H9 (cell line): ENCODE results near the gene OCIAD2. TPM values are rescaled to one million over a fixed set of nuclear protein-coding genes. Genes with fewer than 3 reads are reported as not detected.

ENCODE experiments used
- DNase-seq: peaks from one replicate; pipeline ENCODE4 v3.0.0-alpha.2; 2017
- H2AFZ ChIP-seq: one replicate; pipeline ENCODE4 v1.6.1; 2013; ENCODE audit warnings: mild to moderate bottlenecking, low read length, control low read depth, moderate library complexity
- H2AK5ac ChIP-seq: 2 replicates; pipeline ENCODE4 v1.6.1; 2013; ENCODE audit warnings: low read length, control low read depth, mixed read lengths; ENCODE audit not compliant: insufficient read length
- H2BK120ac ChIP-seq: one replicate; pipeline ENCODE4 v1.6.1; 2013; ENCODE audit warnings: low read depth, mild to moderate bottlenecking, low read length, control low read depth, inconsistent platforms; ENCODE audit not compliant: poor library complexity, severe bottlenecking
- H2BK12ac ChIP-seq: 2 replicates; pipeline ENCODE4 v1.6.1; 2013; ENCODE audit warnings: low read length, control low read depth, mixed read lengths, low read depth; ENCODE audit not compliant: insufficient read length
- H2BK15ac ChIP-seq: 2 replicates; pipeline ENCODE4 v1.6.1; 2013; ENCODE audit warnings: low read depth, low read length, control low read depth
- H2BK20ac ChIP-seq: one replicate; pipeline ENCODE4 v1.6.1; 2013; ENCODE audit warnings: low read depth, mild to moderate bottlenecking, low read length, control low read depth, inconsistent platforms; ENCODE audit not compliant: poor library complexity, severe bottlenecking
- H2BK5ac ChIP-seq: 2 replicates; pipeline ENCODE4 v1.6.1; 2013; ENCODE audit warnings: low read length, control low read depth, mixed read lengths; ENCODE audit not compliant: insufficient read length
- H3K14ac ChIP-seq: 2 replicates; pipeline ENCODE4 v1.6.1; 2013; ENCODE audit warnings: low read length, control low read depth; ENCODE audit not compliant: insufficient read depth
- H3K18ac ChIP-seq: 2 replicates; pipeline ENCODE4 v1.6.1; 2013; ENCODE audit warnings: low read depth, mild to moderate bottlenecking, mixed read lengths, low read length, control low read depth; ENCODE audit not compliant: insufficient read length
- H3K23ac ChIP-seq: 2 replicates; pipeline ENCODE4 v1.6.1; 2013; ENCODE audit warnings: low read length, control low read depth, mixed read lengths, low read depth; ENCODE audit not compliant: insufficient read length
- H3K23me2 ChIP-seq: 2 replicates; pipeline ENCODE4 v1.6.1; 2013; ENCODE audit warnings: low read depth, mild to moderate bottlenecking, mixed read lengths, low read length, control low read depth; ENCODE audit not compliant: insufficient read length, poor library complexity, severe bottlenecking
- H3K27ac ChIP-seq: 2 replicates; pipeline ENCODE4 v1.5.1; 2013; ENCODE audit warnings: low read length, control low read depth, mixed read lengths, low read depth; ENCODE audit not compliant: insufficient read length
- H3K27me3 ChIP-seq: 2 replicates; pipeline ENCODE4 v1.6.1; 2013; ENCODE audit warnings: low read length, control low read depth, inconsistent platforms; ENCODE audit not compliant: insufficient read depth
- H3K4ac ChIP-seq: 2 replicates; pipeline ENCODE4 v1.6.1; 2013; ENCODE audit warnings: low read depth, mild to moderate bottlenecking, control low read depth, inconsistent platforms, low read length, moderate library complexity
- H3K4me1 ChIP-seq: 2 replicates; pipeline ENCODE4 v1.6.1; 2013; ENCODE audit warnings: low read length, control low read depth, inconsistent platforms; ENCODE audit not compliant: insufficient read depth
- H3K4me2 ChIP-seq: 2 replicates; pipeline ENCODE4 v1.6.1; 2013; ENCODE audit warnings: low read length, control low read depth, mixed read lengths; ENCODE audit not compliant: insufficient read length, insufficient read depth
- H3K56ac ChIP-seq: 2 replicates; pipeline ENCODE4 v1.6.1; 2013; ENCODE audit warnings: low read depth, mild to moderate bottlenecking, mixed read lengths, low read length, control low read depth; ENCODE audit not compliant: insufficient read length
- H3K79me1 ChIP-seq: 2 replicates; pipeline ENCODE4 v1.6.1; 2013; ENCODE audit warnings: low read depth, mild to moderate bottlenecking, moderate library complexity, low read length, control low read depth, inconsistent platforms; ENCODE audit not compliant: insufficient read depth, poor library complexity, severe bottlenecking
- H3K79me2 ChIP-seq: 2 replicates; pipeline ENCODE4 v1.6.1; 2013; ENCODE audit warnings: low read length, control low read depth, inconsistent platforms; ENCODE audit not compliant: insufficient read depth
- H3K9ac ChIP-seq: 2 replicates; pipeline ENCODE4 v1.6.1; 2013; ENCODE audit warnings: low read length, control low read depth, mixed read lengths; ENCODE audit not compliant: insufficient read length; ENCODE audit errors: extremely low read depth
- H3K9me3 ChIP-seq: one replicate; pipeline ENCODE4 v1.6.1; 2013; ENCODE audit warnings: low read depth, low read length, inconsistent platforms; ENCODE audit not compliant: control insufficient read depth
- H3T11ph ChIP-seq: one replicate; pipeline ENCODE4 v1.6.1; 2013; ENCODE audit warnings: mild to moderate bottlenecking, low read length, control low read depth, inconsistent platforms
- H4K20me1 ChIP-seq: one replicate; pipeline ENCODE4 v1.6.1; 2013; ENCODE audit not compliant: control insufficient read depth, insufficient read length, insufficient read depth
- H4K5ac ChIP-seq: 2 replicates; pipeline ENCODE4 v1.6.1; 2013; ENCODE audit warnings: low read depth, mild to moderate bottlenecking, mixed read lengths, low read length, control low read depth; ENCODE audit not compliant: insufficient read length
- H4K8ac ChIP-seq: replicated peaks from 2 replicates; pipeline ENCODE4 v1.6.1; 2013; ENCODE audit warnings: low read length, control low read depth, mixed read lengths, low read depth; ENCODE audit not compliant: insufficient read length
- H4K91ac ChIP-seq: 2 replicates; pipeline ENCODE4 v1.6.1; 2013; ENCODE audit warnings: low read depth, mild to moderate bottlenecking, moderate library complexity, mixed read lengths, low read length, control low read depth; ENCODE audit not compliant: insufficient read length
- H3K27ac Mint-ChIP-seq, 3 experiments: 2 replicates in 2 of 3; 3 replicates in 1 of 3; pipeline ENCODE4 v1.8.0; 2020 to 2021; ENCODE audit warnings: mixed read lengths in 3 of 3, mild to moderate bottlenecking in 1 of 3, moderate library complexity in 1 of 3
- H3K27me3 Mint-ChIP-seq: 2 replicates; pipeline ENCODE4 v1.8.0; 2021; ENCODE audit warnings: low read depth, mild to moderate bottlenecking, moderate library complexity, mixed read lengths
- H3K36me3 Mint-ChIP-seq, 3 experiments: 2 replicates in 2 of 3; 3 replicates in 1 of 3; pipeline ENCODE4 v1.8.0; 2020 to 2021; ENCODE audit warnings: low read depth in 3 of 3, mixed read lengths in 3 of 3; ENCODE audit not compliant: insufficient read depth in 1 of 3
- H3K4me1 Mint-ChIP-seq, 2 experiments: 2 replicates each; pipeline ENCODE4 v1.8.0; 2020; ENCODE audit warnings: mixed read lengths in 2 of 2
- H3K4me3 Mint-ChIP-seq, 2 experiments: 2 replicates in 1 of 2; 3 replicates in 1 of 2; pipeline ENCODE4 v1.8.0; 2020 to 2021; ENCODE audit warnings: mild to moderate bottlenecking in 2 of 2, mixed read lengths in 2 of 2, moderate library complexity in 1 of 2
- H3K9me3 Mint-ChIP-seq, 2 experiments: 2 replicates in 1 of 2; 3 replicates in 1 of 2; pipeline ENCODE4 v1.8.0; 2020; ENCODE audit warnings: mild to moderate bottlenecking in 2 of 2, mixed read lengths in 2 of 2, moderate library complexity in 1 of 2
- CTCF ChIP-seq: fragments of 200-600 bp; sonication (generic); conservative IDR thresholded peaks from 3 replicates; pipeline ENCODE4 v1.8.0; 2021; ENCODE audit warnings: antibody characterized with exemption, mild to moderate bottlenecking
- WGBS: extraction: QIAGEN DNeasy Blood & Tissue Kit; methylation state at CpG from one replicate; pipeline ENCODE4 v1.1.7; 2013; ENCODE audit warnings: missing lambda C conversion rate, low lambda C conversion rate, mixed read lengths; ENCODE audit not compliant: insufficient read length; ENCODE audit errors: extremely low coverage; 5-methylcytosine and 5-hydroxymethylcytosine counted together
- total RNA-seq: library from RNA; stranded (reverse); gene quantifications from 2 replicates; pipeline ENCODE4 v1.2.1, GENCODE V29; 2021

Gene OCIAD2
- total RNA-seq, 1 experiment from 2014 or later, result 108 TPM

GRCh38 chr4:48853604-48854394 lies 52.8 kb downstream of the OCIAD2 start:
- no peak for TF ChIP-seq CTCF
- no peak overlapping the region for H2AK5ac ChIP-seq
- Mint-ChIP-seq H3K4me3 (no peak overlapping the region), H3K36me3 (peaks cover 34 to 61% (median 61%) of the 10 kb centered on the region in 3 experiments), H3K9me3 (no peaks in the 10 kb centered on the region), H3K27ac (no peak overlapping the region), H3K4me1 (no peaks in the 10 kb centered on the region), H3K27me3 (no peaks in the 10 kb centered on the region)
- DNase-seq, result no peak
- no peak overlapping the region for H3K9ac ChIP-seq
- H3K79me1 ChIP-seq, result no peaks in the 10 kb centered on the region
- no peak overlapping the region for H3K27ac ChIP-seq
- H3K23me2 ChIP-seq, result no peaks in the 10 kb centered on the region
- H3T11ph ChIP-seq, result no peak overlapping the region
- no CpG with 5 or more reads among the region's 4 CpGs for WGBS
- H2BK120ac ChIP-seq, result no peak overlapping the region
- no peak overlapping the region for H3K14ac ChIP-seq
- H4K5ac ChIP-seq, result no peak overlapping the region
- H3K9me3 ChIP-seq, result no peaks in the 10 kb centered on the region
- no peaks in the 10 kb centered on the region for H3K79me2 ChIP-seq
- H3K18ac ChIP-seq, result no peak overlapping the region
- H3K4me2 ChIP-seq, result no peak overlapping the region
- no peaks in the 10 kb centered on the region for H4K20me1 ChIP-seq
- H2BK12ac ChIP-seq, result no peak overlapping the region
- no peak overlapping the region for H3K4ac ChIP-seq
- H2BK5ac ChIP-seq, result no peak overlapping the region
- H3K56ac ChIP-seq, result no peak overlapping the region
- H3K4me1 ChIP-seq, result no peaks in the 10 kb centered on the region
- H4K91ac ChIP-seq, result no peak overlapping the region
- H3K27me3 ChIP-seq, result no peaks in the 10 kb centered on the region
- no peak overlapping the region for H2BK15ac ChIP-seq
- H2AFZ ChIP-seq, result no peak overlapping the region
- no peak overlapping the region for H4K8ac ChIP-seq
- no peak overlapping the region for H2BK20ac ChIP-seq
- H3K23ac ChIP-seq, result no peak overlapping the region
